HG03060 (cell line): ENCODE results near the gene HLCS.

Experiments used
- ATAC-seq: cut with Tn5 transposase; IDR thresholded peaks from one replicate; pipeline ENCODE4 v1.9.1; 2021; ENCODE audit warnings: low read depth, moderate number of reproducible peaks; ENCODE audit not compliant: unreplicated experiment

The HLCS gene

GRCh38 chr21:36791180-36791579 is 175.3 kb downstream of the HLCS start:
- no peak for ATAC-seq

GRCh38 chr21:36790616-36791015 is 175.9 kb downstream of the HLCS start:
- no peak for ATAC-seq

DNA sequence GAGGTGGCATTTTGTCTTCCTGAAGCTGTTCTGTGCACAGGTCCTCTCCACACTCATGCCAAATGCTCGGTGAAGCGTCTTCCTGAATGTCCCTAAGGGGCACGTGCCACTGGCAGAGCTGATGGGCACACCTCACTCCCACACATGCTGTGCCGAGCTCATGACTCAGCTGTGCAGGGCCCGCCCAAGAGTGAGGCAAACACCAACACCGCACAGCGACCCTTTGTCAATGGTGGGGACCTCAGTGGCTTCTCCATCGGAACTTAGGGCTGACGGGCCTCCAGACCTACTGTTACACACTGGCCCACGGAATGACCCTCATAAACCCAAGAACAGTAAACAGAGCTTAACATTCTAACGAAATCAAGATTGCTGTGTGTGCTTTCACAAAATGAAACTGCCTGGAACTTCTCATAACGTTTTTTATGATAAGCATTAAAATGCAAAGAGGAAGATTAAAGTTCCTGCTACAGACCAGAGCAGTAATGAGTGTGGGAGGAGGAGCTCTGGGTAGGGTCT is 178.3 kb downstream of the HLCS start:
- no peak for ATAC-seq

- ATAC-seq: no peak
Measured at GRCh38 chr21:36786186-36786585, 180.3 kb downstream of the HLCS start.

- ATAC-seq: no peak
Measured at GRCh38 chr21:36785615-36786014, 180.9 kb downstream of the HLCS start.

DNA sequence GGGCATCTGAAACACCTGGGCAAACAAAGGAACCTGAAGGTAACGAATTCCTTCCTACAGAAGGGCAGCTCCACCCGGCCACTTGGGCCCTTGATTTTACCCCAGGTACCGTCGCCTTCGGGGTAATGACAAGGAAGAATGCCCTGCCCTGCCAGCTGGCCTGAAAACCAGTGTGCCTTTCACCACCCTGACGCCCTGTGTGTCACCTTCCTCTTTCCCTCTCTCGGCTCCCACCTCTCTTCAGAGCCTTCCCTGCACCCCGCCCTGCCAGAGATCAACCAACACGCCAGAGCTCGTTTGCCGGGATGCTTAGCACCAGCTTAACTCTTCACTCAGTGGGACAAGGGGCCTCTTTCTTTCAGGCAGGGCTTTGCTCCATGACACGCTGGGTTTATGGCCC is 181.5 kb downstream of the HLCS start:
- ATAC-seq: no peak

- ATAC-seq: no peak
Measured at GRCh38 chr21:36783612-36784374, 182.7 kb downstream of the HLCS start.

- ATAC-seq: no peak
Measured at GRCh38 chr21:36780861-36781260, 185.6 kb downstream of the HLCS start.

GRCh38 chr21:36776981-36777617 is 189.4 kb downstream of the HLCS start:
- no peak for ATAC-seq

GRCh38 chr21:36773995-36774394 is 192.5 kb downstream of the HLCS start:
- ATAC-seq: no peak

DNA sequence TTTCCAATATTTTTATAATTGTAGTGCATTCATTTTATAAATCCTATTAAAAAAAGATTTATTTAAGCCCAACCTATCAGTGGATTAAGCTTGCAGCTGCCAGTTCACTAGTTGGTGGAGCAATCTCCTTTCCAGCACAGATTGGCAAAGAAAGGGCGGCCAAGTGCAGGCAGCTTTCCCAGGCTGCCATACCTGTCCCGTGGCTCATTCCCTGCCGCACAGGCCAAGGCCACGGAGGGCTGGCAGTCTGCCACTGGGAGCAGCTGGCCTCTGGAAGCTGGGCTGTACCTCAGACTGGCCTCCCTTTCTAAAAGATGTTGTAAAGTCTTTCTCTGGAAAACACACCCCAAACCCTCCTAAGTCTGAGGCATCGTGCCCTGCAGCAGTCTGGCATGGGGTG is 193.4 kb downstream of the HLCS start:
- ATAC-seq: no peak

DNA sequence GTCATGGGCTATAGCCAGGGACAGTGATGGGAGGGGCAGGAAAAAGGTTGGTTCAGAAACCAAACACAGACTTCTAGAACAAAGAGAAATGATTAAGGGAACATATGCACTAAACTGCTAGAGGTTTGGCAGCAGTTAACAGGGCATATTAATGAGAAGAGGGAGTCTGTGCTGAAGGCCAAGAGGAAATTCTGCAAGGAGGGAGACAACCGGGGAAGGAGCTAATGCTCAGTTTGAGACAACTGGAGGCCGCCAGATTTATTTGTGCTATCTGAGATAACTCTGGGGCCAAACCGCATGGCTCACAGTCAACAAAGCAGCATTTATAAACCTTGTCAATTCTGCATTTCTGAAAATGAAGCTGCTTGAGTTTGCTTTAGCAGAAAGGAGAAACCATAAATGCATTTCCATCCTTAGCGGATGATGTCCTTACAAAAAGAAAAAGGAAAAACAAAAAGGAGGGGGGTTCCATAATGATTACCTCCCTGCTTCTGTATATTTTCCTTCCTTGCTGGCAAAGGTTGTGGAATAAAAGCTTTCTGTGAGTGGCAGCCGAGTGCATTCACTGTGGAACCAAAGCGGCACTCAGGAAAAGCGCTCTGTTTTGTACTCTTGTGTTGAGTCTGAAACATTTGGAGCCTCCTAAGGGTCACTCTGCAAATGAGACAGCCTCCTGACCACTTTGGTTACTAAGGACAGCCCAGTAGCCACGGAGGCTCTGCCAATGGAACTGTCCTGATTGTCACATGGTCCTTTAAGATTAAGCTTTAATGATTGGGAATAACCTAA is 197.2 kb downstream of the HLCS start:
- ATAC-seq: no peak

DNA sequence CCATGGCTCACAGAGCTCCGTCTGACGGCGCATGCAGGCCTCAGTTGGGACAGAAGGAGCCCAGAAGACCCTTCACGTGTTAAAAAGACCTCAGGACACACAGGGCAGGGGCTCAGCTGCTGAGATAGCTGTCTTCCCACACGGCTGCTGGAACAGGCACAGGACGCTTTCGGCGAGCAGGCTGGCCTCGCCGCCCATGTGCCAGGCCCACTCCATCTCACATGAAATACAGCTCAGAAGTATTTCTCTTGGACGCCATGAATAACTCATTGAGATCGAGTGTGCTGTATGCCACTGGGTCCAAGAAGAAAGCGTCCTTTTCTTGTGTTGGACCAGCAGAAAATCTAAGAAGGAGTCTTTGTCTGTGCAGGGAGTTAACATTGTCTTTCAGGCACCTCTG is 198.0 kb downstream of the HLCS start:
- no peak for ATAC-seq

DNA sequence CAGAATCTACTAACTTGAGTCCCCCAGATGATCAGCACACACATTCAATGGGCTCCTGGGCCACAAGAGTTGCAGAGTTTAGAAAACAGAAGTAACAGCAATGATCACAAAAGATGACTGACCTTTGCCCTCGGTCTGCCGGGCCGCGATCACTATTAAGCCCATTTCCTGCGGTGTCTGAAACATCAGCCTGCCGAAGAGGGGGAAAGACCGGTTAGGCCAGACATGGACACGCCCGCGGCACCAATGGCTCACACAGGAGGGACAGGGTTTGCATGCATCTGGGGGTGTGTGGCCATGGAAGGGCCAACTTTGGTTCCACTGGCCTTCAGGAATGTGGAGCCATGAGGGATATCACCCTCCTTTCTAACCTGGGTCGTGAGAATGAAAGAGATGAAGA is 199.4 kb downstream of the HLCS start:
- no peak for ATAC-seq

DNA sequence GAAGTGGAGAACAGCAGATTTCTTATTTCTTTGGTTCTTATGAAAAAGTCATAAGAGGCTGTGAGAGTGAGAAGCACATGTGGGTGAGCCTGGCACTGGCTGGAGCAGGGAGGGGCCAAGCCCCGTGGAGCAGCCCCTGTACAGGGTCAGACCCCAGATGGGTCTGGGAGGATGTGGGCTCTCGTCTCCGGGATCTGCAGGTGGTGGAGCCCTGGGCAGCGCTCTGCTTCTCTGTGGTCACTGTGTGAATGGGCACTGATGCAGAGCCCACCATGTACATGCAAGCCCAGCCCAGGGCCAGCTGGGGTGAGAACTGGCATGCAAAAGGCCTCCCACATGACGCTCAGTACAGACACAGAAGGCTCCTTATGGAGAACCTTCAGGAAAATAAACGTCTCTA is 200.0 kb downstream of the HLCS start:
- no peak for ATAC-seq

- no peak for ATAC-seq
Measured at GRCh38 chr21:36765229-36765628, 201.2 kb downstream of the HLCS start.

DNA sequence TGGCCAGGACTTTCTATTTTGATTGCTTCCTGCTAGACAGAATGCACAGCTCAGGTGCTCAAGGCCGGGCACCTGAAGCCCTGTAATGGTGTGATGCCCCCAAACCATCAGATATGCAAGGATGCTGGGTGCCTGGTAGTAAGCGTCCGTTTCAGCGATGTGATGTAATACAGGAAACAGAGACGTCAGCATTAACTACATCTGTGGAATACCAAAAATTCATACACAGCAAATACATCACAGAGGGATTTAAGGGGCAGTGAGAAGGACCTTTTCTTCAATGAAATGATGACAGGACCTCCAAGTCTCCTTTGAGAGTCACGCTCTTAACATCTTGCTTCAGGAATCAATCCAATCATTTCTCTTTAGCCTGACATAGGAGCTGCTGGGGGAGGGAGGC is 203.2 kb downstream of the HLCS start:
- no peak for ATAC-seq

- no peak for ATAC-seq
Measured at GRCh38 chr21:36762642-36763041, 203.8 kb downstream of the HLCS start.

GRCh38 chr21:36761685-36762084 is 204.8 kb downstream of the HLCS start:
- ATAC-seq: no peak

GRCh38 chr21:36759348-36760083 is 207.0 kb downstream of the HLCS start:
- no peak for ATAC-seq

DNA sequence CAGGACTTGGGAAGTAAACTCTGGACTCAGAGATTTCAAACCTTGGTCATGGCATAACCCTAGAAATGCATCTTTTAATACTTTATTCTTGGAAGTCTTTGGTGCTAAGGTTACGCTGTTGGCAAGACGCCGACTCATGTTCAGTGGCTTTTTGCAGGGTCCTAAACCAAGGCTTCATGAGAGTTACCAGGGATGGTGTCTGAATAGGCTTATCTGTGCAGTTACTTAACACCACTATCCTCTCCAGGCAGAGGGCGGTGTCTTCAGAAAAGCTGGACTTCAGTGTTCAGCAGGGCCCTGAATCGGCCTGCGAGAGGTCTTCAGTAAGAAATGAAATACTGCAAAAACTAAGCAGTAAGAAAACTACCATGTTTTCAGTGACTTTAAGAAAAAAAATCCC is 209.3 kb downstream of the HLCS start:
- ATAC-seq: no peak
